NCI-H2029 (cell line): ENCODE measurements around the gene TPI1.
"Not testable (repeated sequence)": the region's sequence is repeated elsewhere in the genome, so short reads cannot be mapped to it uniquely, and the experiment has no call there.

Experiments
- DNase-seq: peaks from one replicate; lab custom pipeline; 2025; lab: John Stamatoyannopoulos, UW

The TPI1 gene

DNA sequence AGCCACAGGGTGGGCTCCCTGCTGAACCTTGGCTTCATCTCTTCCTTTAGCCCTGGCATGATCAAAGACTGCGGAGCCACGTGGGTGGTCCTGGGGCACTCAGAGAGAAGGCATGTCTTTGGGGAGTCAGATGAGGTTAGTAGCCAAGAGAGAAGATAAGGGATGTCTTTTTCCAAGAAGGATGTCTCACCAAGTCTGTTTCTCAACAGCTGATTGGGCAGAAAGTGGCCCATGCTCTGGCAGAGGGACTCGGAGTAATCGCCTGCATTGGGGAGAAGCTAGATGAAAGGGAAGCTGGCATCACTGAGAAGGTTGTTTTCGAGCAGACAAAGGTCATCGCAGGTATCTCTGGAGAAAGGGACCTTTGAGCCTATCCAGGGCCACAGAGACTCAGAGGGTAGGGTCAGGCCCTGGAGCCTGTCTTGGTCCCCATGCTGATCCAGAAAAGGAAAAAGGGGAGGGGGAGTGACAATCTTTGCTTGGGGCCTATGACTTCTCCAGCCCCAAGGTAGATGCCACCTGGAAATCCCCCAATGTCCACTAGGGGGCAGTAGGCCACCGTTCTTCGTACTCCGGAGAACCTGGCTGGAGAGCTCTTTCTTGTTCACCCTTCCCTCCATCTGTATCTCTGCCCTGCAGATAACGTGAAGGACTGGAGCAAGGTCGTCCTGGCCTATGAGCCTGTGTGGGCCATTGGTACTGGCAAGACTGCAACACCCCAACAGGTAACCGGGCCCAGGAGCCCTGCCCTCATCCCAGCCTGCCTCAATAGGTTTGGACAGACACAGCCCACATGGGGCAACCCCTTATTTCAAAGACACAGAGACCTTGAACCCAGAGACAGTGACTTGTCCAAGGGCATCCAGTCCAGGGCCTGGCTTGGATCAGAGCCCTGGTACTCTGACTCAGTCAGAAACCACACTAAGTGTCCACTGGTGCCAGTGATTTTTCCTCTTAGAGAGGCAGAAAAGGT is 2.0 kb downstream of the TPI1 start:
- peak; percentile 56 for DNase-seq

GRCh38 chr12:6870304-6870703 is 3.0 kb downstream of the TPI1 start:
- not testable (repeated sequence) for DNase-seq

DNA sequence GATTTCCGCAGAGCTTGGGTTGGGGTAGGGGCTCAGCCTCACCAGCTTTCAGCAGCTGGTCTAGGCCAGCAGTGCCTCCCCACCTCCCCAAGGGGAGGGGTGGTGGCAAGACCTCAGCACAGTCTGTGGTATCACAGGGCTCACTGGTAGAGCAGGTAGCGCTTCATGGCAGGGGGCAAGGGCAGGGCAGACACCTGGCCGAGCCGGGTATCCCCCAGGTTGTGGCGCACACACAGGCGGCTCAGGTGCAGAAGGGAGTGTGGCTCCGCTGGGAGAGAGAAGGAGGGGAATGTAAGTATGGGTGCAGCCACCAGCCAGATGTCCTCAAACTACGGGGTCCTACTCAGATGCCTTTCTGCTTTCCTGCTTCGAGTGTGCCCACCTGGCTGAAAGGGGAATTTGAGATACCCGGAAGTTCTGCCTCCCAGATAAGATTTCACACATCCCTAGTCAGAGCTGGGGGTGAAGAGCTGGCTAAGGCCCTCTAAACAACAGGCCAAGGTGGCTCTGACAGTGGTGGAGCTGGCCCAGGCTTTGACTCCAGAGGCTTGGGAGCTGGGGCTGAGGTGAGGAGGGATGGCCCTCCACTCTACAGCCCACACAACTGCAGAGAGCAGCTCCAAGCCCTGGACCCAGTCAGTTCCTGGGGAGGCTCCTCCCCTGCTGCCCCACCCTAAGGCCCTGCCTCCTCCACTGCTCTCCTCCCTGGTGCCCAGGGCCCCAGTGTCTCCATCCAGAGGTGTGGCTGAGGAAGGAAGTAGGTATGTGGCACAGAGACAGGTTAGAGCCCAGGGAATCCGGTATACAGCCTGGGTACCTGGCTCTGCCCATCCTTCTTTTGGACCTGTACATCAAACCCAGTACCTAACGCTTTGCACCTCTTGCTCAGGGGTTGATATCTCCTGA is 4.0 kb downstream of the TPI1 start:
- no peak for DNase-seq

DNA sequence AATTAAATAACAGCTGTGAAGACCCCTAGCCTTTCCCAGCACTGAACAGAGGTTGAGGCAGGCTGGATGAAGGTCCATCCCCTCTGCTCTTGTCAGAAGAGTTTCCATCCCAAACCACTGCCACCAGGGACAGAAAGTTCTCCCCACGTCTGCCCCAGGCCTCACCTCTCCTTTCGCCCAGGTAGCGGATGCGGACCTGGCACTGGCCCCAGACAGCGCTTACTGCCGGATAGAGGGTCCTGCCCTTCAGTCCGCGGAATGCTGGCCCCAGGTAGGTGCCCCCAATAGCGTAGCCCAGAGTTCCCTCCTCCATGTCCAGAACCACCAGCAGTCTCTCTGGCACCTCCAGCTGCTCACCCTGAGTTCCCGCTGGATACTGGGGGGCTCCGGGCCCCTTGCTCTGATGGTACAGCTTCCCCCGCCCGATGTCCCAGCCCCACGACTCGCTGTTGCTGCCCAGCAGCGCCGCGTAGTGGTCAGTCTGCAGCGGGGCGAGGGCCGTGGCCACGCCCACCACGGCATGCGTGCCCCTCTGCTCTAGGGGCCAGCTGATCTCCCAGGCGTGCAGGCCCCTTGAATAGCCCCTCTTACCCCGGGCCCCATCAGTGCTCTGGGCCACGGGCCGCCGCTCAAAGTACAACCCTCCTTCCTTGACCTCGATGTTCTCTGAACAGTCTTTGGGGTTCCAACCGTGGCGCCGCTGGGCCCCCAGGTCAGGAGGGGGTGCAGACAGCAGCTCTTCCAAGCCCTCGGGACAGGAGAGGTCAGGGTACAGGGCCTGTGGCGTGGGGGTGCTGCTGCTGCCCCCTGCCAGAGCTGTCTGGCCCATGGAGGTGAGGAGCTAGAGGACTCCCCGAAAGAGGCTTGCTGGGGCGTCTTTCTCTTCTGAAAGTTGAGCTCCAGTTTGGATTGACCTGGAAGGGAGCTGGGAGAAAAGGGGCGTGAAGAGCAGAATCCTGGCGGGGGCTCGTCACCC is 5.0 kb downstream of the TPI1 start:
- peak; percentile 69 for DNase-seq

- peak; percentile 94 for DNase-seq
Measured at GRCh38 chr12:6873094-6874014, 6.0 kb downstream of the TPI1 start, which contains the start of gene SPSB2. TSS of gene SPSB2 (minus strand) at chr12:6873303. CDS start at chr12:6872901, 402 bp downstream.

- not testable (repeated sequence) for DNase-seq
Measured at GRCh38 chr12:6874015-6874368, 6.7 kb downstream of the TPI1 start.

DNA sequence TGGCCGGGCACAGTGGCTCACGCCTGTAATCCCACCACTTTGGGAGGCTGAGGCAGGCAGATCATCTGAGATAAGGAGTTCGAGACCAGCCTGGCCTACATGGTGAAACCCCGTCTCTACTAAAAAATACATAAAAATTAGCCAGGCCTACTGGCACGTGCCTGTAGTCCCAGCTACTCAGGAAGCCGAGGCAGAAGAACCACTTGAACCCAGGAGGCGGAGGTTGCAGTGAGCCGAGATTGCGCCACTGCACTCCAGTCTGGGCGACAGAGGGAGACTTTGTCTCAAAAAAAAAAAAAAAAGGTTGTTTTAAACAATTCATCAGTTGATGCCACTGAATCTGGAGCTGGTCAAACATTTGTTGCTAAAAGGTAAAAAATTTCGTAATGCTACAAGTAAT is 12.5 kb downstream of the TPI1 start:
- DNase-seq, result not testable (repeated sequence)

GRCh38 chr12:6883252-6883651 is 15.9 kb downstream of the TPI1 start:
- DNase-seq, result no peak

GRCh38 chr12:6883683-6884082 is 16.4 kb downstream of the TPI1 start:
- DNase-seq, result no peak

- no peak for DNase-seq
Measured at GRCh38 chr12:6884539-6884938, 17.2 kb downstream of the TPI1 start.

GRCh38 chr12:6886206-6886999 is 19.1 kb downstream of the TPI1 start:
- DNase-seq, result not testable (repeated sequence)

DNA sequence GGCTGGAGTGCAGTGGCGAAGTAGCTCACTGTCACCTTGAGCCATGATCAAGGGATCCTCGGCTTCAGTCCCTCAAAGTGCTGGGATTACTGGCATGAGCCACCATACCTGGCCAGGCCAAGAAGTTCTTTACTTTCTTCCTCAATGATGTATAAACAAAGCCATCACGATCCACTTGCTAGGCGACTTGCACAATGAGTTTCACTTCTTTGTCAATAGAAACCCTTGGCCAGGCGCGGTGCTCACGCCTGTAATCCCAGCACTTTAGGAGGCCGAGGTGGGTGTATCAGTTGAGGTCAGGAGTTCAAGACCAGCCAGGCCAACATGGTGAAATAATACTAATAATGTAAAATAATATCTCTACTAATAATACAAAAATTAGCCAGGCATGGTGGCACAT is 20.1 kb downstream of the TPI1 start:
- DNase-seq, result no peak

DNA sequence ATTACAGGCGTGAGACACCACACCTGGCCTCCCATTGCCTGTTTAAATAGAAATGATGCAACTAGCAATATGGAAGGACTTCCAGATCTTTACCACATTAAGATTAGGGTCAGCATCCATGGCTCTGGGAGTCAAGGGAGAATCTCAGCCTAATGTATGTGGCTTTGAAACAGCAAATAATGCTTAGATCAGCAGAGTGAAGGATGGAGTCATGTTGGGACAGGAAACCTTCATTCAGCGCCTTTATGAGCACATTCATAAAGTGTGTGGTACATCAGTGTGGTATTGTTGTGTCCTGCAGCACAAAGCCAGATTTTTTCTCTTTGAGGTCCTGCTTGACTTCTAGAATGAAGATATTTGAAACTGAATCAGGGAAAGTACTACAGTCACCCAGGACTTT is 21.0 kb downstream of the TPI1 start:
- no peak for DNase-seq

- not testable (repeated sequence) for DNase-seq
Measured at GRCh38 chr12:6888794-6889193, 21.5 kb downstream of the TPI1 start.

DNA sequence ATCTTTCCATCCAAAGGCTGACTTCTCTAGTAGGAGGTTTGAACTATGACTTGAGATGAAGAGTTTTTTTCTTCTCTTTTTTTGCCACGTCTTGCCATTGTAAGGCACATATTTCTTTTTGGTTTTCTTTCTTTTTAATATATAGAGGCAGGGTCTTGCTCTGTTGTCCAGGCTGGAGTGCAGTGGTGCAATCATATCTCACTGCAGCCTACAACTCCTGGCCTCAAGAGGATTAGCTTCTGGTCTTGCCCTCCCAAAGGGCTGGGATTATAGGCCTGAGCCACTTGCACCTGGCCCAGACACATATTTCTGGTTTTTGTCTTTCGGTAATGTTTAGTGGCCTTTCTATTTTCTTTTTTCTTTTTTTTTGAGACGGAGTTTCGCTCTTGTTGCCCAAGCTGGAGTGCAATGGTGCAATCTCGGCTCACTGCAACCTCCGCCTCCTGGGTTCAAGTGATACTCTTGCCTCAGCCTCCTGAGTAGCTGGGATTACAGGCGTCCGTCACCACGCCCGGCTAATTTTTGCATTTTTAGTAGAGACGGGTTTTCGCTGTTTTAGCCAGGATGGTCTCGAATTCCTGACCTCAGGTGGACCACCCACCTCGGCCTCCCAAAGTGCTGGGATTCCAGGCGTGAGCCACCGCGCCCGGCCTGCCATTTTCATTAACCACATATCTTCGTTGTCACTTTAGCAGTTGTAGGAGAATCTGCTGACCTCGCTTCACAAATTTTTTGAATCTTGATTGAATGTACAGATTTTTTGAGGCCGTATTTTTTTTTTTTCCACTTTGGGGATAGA is 22.6 kb downstream of the TPI1 start:
- DNase-seq, result not testable (repeated sequence)

DNA sequence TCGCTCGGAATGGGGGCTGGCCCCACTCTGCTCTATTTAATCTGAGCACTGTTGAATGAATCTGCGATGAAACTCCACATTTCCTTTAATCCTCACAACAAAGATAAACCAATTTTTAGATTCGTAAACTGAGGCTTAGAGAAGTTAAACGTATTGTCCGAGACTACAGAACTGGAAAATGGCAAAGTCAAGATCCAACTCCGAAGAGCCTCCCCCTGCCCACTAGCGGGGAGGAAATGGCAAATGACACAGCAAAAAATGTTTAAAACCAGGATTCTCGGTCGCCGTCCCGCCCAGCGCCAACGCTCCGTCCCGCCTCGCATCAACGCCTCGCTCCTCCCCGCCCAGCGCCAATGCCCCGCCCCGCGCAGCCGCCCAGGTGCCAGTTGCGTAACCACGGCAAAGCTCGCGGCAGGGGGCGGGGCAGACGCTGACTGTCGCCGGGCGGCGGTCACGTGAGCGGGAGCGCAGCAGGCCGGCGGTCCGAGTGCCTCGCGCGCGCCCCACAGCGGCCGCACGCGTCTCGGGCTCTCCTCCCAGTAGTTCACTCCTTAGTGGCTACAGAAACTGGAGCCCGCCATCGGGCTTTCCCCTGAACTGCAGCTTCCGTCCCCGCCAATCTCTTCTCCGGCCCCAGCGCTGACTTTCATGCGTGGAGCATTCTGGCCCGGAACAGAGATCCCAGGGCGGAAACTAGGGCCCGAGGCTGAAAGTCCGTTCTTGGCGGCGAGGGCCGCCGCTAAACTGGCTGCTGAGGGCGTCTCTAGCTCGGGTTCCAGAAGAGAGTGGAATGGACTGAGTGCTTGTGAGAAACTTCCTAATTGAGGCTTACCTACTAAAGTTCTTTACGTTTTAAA is 23.7 kb downstream of the TPI1 start:
- DNase-seq, result peak; percentile 96

DNA sequence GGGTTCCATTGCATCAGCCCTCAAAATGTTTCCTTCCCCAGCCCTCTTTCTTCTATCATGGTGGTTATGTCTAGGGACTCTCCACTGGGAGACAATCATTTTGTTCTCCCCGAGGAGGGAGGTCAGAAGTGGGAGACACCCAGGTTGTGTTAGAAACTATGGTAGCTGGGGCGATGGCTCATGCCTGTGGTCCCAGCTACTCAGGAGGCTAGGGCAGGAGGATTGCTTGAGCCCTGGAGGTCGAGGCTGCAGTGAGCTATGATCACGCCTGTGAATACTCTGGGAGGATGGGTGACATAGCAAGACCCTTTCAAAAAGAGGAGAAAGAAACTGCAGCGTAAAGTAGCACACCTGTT is 24.3 kb downstream of the TPI1 start:
- no peak for DNase-seq

GRCh38 chr12:6892683-6893082 is 25.4 kb downstream of the TPI1 start:
- not testable (repeated sequence) for DNase-seq
